ENCODE results near the gene KRTAP4-12. TPM values are rescaled to one million over a fixed set of nuclear protein-coding genes. Genes with fewer than 3 reads are reported as not detected.
"Not testable (repeated sequence)": the region's sequence is repeated elsewhere in the genome, so short reads cannot be mapped to it uniquely, and the experiment has no call there.

KRTAP4-12 gene
- total RNA-seq, 1 experiment from 2014 or later, result not detected

DNA sequence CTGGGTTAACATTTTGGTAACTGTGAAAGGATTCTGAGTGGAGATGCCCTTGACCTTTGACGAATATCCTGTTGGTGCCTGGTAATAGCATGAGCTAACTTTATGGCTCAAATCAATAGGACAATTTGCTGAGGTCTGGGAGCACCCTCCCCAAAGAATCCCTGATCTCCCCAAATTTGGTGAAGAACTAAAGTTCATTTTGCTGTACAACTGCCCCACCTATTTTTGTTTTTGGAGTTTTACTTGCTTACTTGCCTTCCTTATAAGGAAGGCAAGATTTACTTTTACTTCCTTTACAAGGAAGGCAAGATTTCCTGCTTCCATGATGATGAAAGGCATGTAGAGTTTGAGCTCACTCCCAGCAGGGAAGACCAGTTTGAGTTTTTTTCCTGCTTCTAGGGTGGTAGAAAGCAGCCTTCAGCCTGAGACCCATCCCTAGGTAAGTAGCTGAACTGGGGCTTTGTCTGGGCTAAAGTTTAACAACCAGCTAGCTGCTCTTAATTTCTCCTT lies 16.0 kb downstream of the KRTAP4-12 start:
- Histone ChIP-seq H3K27me3 (replicated peaks; ENCODE audit: insufficient read depth, low read depth, low read length, poor library complexity) (no peaks in the 10 kb centered on the region), H3K9me3 (ENCODE audit: low read depth, low read length, poor library complexity, severe bottlenecking) (no peaks in the 10 kb centered on the region), H3K27ac (ENCODE audit: low read depth, low read length, poor library complexity, severe bottlenecking) (no peak overlapping the region), H3K4me3 (ENCODE audit: low read depth, low read length, poor library complexity, severe bottlenecking) (no peak overlapping the region), H3K36me3 (ENCODE audit: insufficient read depth, low read length, poor library complexity, severe bottlenecking) (no peaks in the 10 kb centered on the region), H3K4me1 (ENCODE audit: insufficient read depth, low read length, poor library complexity, severe bottlenecking) (no peaks in the 10 kb centered on the region)
- POLR2A ChIA-PET (ENCODE audit: low non-redundant PET), result no interaction called here
- TF ChIP-seq, protein P1, sequence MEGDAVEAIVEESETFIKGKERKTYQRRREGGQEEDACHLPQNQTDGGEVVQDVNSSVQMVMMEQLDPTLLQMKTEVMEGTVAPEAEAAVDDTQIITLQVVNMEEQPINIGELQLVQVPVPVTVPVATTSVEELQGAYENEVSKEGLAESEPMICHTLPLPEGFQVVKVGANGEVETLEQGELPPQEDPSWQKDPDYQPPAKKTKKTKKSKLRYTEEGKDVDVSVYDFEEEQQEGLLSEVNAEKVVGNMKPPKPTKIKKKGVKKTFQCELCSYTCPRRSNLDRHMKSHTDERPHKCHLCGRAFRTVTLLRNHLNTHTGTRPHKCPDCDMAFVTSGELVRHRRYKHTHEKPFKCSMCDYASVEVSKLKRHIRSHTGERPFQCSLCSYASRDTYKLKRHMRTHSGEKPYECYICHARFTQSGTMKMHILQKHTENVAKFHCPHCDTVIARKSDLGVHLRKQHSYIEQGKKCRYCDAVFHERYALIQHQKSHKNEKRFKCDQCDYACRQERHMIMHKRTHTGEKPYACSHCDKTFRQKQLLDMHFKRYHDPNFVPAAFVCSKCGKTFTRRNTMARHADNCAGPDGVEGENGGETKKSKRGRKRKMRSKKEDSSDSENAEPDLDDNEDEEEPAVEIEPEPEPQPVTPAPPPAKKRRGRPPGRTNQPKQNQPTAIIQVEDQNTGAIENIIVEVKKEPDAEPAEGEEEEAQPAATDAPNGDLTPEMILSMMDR (conservative IDR thresholded peaks at IDR 0.05; ENCODE audit: low read depth, low read length), result no peak
- no peak for TF ChIP-seq EZH2 (IDR thresholded peaks at IDR 0.05; ENCODE audit: borderline replicate concordance, low read depth, low read length, poor library complexity, severe bottlenecking)
- intact Hi-C loops (cut with micrococcal nuclease; ENCODE audit: unreplicated experiment), result no loop called here
- DNase-seq (ENCODE audit: low spot score), result no peak
- BruUV-seq (replicated peaks), result no TSS peak
- CTCF ChIA-PET, result no interaction called here

DNA sequence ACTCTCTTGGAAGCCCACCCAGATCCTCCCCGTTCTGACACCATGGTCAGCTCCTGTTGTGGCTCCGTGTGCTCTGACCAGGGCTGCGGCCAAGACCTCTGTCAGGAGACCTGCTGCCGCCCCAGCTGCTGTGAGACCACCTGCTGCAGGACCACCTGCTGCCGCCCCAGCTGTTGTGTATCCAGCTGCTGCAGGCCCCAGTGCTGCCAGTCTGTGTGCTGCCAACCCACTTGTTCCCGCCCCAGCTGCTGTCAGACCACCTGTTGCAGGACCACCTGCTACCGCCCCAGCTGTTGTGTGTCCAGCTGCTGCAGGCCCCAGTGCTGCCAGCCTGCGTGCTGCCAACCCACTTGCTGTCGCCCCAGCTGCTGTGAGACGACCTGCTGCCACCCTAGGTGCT lies 18.6 kb downstream of the KRTAP4-12 start, which contains the start of gene KRTAP4-9:
Gene KRTAP4-9 (plus strand): TSS at position 43 of the 400 bp plus-strand sequence. CDS start 0 bp downstream, at position 43.
- CTCF ChIA-PET; H3K36me3 ChIP-seq (ENCODE audit: insufficient read depth, low read length, poor library complexity, severe bottlenecking); H3K27me3 ChIP-seq (replicated peaks; ENCODE audit: insufficient read depth, low read depth, low read length, poor library complexity); POLR2A ChIA-PET (ENCODE audit: low non-redundant PET); intact Hi-C loops (cut with micrococcal nuclease; ENCODE audit: unreplicated experiment); H3K4me1 ChIP-seq (ENCODE audit: insufficient read depth, low read length, poor library complexity, severe bottlenecking); H3K9me3 ChIP-seq (ENCODE audit: low read depth, low read length, poor library complexity, severe bottlenecking); H3K27ac ChIP-seq (ENCODE audit: low read depth, low read length, poor library complexity, severe bottlenecking); H3K4me3 ChIP-seq (ENCODE audit: low read depth, low read length, poor library complexity, severe bottlenecking); BruUV-seq (replicated peaks): not testable (repeated sequence)
- peak; percentile 28 for DNase-seq (ENCODE audit: low spot score)

DNA sequence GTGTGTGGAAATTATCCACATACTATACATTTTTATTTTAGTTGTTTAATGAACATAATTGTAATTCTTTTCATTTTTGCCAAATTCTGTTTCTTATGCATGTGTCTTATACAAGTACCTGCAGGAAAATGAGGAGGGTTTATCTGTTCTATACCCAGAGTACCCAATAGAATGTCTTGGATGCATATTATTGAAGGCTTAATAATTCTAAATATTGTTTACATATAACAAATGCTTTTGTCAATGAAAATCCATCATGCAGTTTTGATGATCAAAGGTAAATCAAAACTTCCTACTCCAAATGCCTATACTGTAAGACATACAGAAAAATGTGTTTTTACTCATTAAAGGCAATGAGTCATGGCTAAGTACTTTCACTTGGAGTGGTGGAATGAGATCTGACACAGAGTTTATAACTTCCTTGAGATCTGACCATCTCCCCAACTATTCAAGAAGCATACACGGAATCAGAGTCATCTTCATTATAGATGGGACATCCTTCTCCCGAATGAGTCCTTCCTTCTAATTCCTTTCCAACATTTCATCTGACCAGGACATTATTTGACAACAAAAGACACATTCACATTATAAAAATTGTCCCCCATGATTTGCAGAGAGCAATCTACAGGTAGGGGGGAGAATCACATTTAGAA lies 19.5 kb downstream of the KRTAP4-12 start:
- H3K27ac ChIP-seq (ENCODE audit: low read depth, low read length, poor library complexity, severe bottlenecking); POLR2A ChIA-PET (ENCODE audit: low non-redundant PET); H3K4me3 ChIP-seq (ENCODE audit: low read depth, low read length, poor library complexity, severe bottlenecking); intact Hi-C loops (cut with micrococcal nuclease; ENCODE audit: unreplicated experiment); H3K9me3 ChIP-seq (ENCODE audit: low read depth, low read length, poor library complexity, severe bottlenecking); H3K27me3 ChIP-seq (replicated peaks; ENCODE audit: insufficient read depth, low read depth, low read length, poor library complexity); BruUV-seq (replicated peaks); H3K36me3 ChIP-seq (ENCODE audit: insufficient read depth, low read length, poor library complexity, severe bottlenecking); H3K4me1 ChIP-seq (ENCODE audit: insufficient read depth, low read length, poor library complexity, severe bottlenecking); CTCF ChIA-PET: not testable (repeated sequence)
- peak; percentile 20 for DNase-seq (ENCODE audit: low spot score)

DNA sequence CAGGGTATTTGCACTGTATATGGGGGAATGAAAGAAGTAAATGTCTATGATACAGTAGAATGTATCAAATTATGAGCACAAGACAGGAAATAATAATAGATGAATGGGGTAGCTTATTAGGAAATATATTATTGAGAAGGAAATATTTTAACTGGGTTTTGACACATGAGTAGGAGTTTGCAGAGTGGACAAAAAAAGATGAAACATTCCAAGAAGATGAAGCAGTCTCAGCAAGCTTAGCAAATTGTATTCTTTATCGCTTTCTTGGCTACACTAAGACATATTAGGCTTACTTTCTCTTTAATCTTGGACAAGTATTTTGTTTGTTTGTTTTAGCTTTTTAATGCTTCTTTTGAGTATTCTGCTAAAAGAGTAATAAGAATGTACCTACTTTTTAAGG lies 20.1 kb downstream of the KRTAP4-12 start:
- TF ChIP-seq, protein P1 (conservative IDR thresholded peaks at IDR 0.05; ENCODE audit: low read depth, low read length), result no peak
- TF ChIP-seq EZH2 (IDR thresholded peaks at IDR 0.05; ENCODE audit: borderline replicate concordance, low read depth, low read length, poor library complexity, severe bottlenecking), result no peak
- no TSS peak for BruUV-seq (replicated peaks)
- no peak for DNase-seq (ENCODE audit: low spot score)
- ChIA-PET CTCF (no interaction called here), POLR2A (ENCODE audit: low non-redundant PET) (no interaction called here)
- H3K4me1 ChIP-seq (ENCODE audit: insufficient read depth, low read length, poor library complexity, severe bottlenecking), result no peaks in the 10 kb centered on the region
- no peaks in the 10 kb centered on the region for H3K27me3 ChIP-seq (replicated peaks; ENCODE audit: insufficient read depth, low read depth, low read length, poor library complexity)
- H3K36me3 ChIP-seq (ENCODE audit: insufficient read depth, low read length, poor library complexity, severe bottlenecking), result no peaks in the 10 kb centered on the region
- intact Hi-C loops (cut with micrococcal nuclease; ENCODE audit: unreplicated experiment), result no loop called here
- H3K9me3 ChIP-seq (ENCODE audit: low read depth, low read length, poor library complexity, severe bottlenecking), result no peaks in the 10 kb centered on the region
- no peak overlapping the region for H3K27ac ChIP-seq (ENCODE audit: low read depth, low read length, poor library complexity, severe bottlenecking)
- H3K4me3 ChIP-seq (ENCODE audit: low read depth, low read length, poor library complexity, severe bottlenecking), result no peak overlapping the region
